Measurements from ENCODE around the gene GPR6.
A peak's percentile ranks its signal among the peaks of the same experiment; 100 is the strongest.

GPR6 gene

GRCh38 chr6:109978174-109979032, at the start of gene GPR6 (continued):
- TF ChIP-seq ZNF112 (tag by site-specific recombination; IDR thresholded peaks at IDR 0.05) (no peak), ZNF302 (tag by site-specific recombination; IDR thresholded peaks at IDR 0.05; ENCODE audit: low read depth) (no peak), ZNF639 (tag by site-specific recombination; IDR thresholded peaks at IDR 0.05) (no peak), CTCF (tag by site-specific recombination; IDR thresholded peaks at IDR 0.05) (no peak), SP2 (tag by site-specific recombination; IDR thresholded peaks at IDR 0.05) (peak; percentile 55), GLI2 (tag by site-specific recombination; IDR thresholded peaks at IDR 0.05; ENCODE audit: borderline replicate concordance, low read depth) (no peak), ZNF341 (tag by site-specific recombination; IDR thresholded peaks at IDR 0.05; ENCODE audit: low read depth) (no peak), REST (tag by site-specific recombination; IDR thresholded peaks at IDR 0.05) (peak; percentile 99), ZBTB48 (tag by site-specific recombination; IDR thresholded peaks at IDR 0.05) (no peak), ZEB2 (tag by site-specific recombination; IDR thresholded peaks at IDR 0.05) (0 out of 2 replicates have a peak, but pooled peaks have one; percentile 31), ZNF354C (tag by site-specific recombination; IDR thresholded peaks at IDR 0.05; ENCODE audit: borderline replicate concordance, low read depth) (no peak), ZNF76 (tag by site-specific recombination; IDR thresholded peaks at IDR 0.05; ENCODE audit: borderline replicate concordance, low read depth) (no peak), ZNF692 (tag by site-specific recombination; IDR thresholded peaks at IDR 0.05) (no peak), ZBTB49 (tag by site-specific recombination; IDR thresholded peaks at IDR 0.05; ENCODE audit: low read depth) (no peak), ZNF148 (tag by site-specific recombination; IDR thresholded peaks at IDR 0.05; ENCODE audit: borderline replicate concordance) (no peak), ZNF549 (tag by site-specific recombination; IDR thresholded peaks at IDR 0.05) (no peak), ZNF626 (tag by site-specific recombination; IDR thresholded peaks at IDR 0.05) (no peak), ZXDB (tag by site-specific recombination; IDR thresholded peaks at IDR 0.05) (no peak), ZNF266 (tag by site-specific recombination; IDR thresholded peaks at IDR 0.05; ENCODE audit: low read depth) (no peak), ZNF157 (tag by site-specific recombination; IDR thresholded peaks at IDR 0.05) (no peak), ZNF146 (tag by site-specific recombination; IDR thresholded peaks at IDR 0.05) (no peak), ZNF2 (tag by site-specific recombination; IDR thresholded peaks at IDR 0.05) (0 out of 2 replicates have a peak, but pooled peaks have one; percentile 21), ZNF350 (tag by site-specific recombination; IDR thresholded peaks at IDR 0.05) (no peak), YY2 (tag by site-specific recombination; IDR thresholded peaks at IDR 0.05) (no peak), ZNF629 (tag by site-specific recombination; IDR thresholded peaks at IDR 0.05) (peak; percentile 40)
